Measurements from ENCODE around the gene C12orf75.

The C12orf75 gene

DNA sequence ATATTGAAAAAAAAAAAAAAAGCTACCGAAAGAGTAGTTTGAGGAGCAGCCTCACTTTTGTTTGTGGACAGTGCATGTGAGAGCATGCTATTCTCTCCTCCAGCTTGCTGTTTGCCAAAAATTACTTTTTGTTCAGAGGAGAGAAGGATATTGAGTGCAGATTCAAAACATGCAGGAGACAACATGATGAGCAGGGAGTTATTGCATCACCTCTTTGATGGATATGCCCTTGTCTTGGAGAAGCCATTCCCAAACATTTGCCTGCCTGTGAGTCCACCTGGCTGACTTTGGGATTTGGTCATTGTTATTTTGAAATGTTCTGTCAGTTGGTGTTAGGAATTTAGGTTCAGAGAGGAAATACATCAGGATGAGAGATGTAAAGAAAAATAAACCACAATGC is 2.4 kb downstream of the C12orf75 start:
- Histone ChIP-seq H3K4me3 (ENCODE audit: low read depth, low read length) (no peak overlapping the region), H3K9me3 (ENCODE audit: severe bottlenecking) (no peaks in the 10 kb centered on the region), H3K27ac (no peak overlapping the region), H3K27me3 (ENCODE audit: insufficient read depth, low read depth, severe bottlenecking) (no peaks in the 10 kb centered on the region), H3K36me3 (no peaks in the 10 kb centered on the region)
- no peak for DNase-seq
- TF ChIP-seq, protein P1, sequence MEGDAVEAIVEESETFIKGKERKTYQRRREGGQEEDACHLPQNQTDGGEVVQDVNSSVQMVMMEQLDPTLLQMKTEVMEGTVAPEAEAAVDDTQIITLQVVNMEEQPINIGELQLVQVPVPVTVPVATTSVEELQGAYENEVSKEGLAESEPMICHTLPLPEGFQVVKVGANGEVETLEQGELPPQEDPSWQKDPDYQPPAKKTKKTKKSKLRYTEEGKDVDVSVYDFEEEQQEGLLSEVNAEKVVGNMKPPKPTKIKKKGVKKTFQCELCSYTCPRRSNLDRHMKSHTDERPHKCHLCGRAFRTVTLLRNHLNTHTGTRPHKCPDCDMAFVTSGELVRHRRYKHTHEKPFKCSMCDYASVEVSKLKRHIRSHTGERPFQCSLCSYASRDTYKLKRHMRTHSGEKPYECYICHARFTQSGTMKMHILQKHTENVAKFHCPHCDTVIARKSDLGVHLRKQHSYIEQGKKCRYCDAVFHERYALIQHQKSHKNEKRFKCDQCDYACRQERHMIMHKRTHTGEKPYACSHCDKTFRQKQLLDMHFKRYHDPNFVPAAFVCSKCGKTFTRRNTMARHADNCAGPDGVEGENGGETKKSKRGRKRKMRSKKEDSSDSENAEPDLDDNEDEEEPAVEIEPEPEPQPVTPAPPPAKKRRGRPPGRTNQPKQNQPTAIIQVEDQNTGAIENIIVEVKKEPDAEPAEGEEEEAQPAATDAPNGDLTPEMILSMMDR (IDR thresholded peaks at IDR 0.05; ENCODE audit: low read depth, low read length), result no peak

DNA sequence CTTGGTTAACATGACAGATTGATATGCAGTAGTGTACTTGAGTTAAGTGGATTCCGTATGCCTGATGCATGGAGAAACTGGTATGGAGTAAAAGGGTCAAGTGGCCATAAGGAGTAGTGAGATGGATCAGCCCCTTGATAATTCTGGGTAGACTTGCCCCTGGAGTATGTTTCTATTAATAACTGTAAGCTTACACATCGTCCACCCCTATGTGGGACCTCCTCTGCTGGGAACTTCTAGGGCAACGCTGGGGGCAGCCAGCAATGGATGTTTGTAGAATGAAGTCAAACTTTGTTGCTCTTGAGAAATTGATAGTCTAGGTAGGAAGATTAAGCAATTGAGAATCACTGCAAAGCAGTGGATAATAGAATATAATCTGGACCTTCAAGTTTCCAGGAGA is 3.5 kb downstream of the C12orf75 start:
- no peak for DNase-seq
- Histone ChIP-seq H3K27ac (no peak overlapping the region), H3K4me3 (ENCODE audit: low read depth, low read length) (no peak overlapping the region), H3K36me3 (no peaks in the 10 kb centered on the region), H3K27me3 (ENCODE audit: insufficient read depth, low read depth, severe bottlenecking) (no peaks in the 10 kb centered on the region), H3K9me3 (ENCODE audit: severe bottlenecking) (no peaks in the 10 kb centered on the region)
- TF ChIP-seq, protein P1 (IDR thresholded peaks at IDR 0.05; ENCODE audit: low read depth, low read length), result no peak

DNA sequence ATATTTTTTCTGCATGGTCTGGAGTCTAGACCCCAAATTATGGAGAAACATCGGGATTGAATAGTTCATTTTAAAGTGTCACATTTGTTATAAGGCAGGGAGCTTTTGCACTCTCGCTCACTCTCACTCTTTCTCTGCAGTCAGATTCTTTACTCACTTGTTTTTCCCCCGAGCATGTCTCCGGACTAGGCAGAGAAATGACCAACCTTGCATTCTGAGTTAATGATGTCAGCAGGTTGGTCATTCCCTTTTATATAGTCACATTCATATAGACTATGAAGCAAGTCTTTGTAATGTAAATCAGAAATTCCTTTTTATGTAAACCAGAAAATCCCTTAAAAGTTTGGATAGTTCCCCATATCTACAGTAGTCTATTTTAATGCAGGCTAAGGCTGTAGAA is 4.1 kb downstream of the C12orf75 start:
- TF ChIP-seq, protein P1 (IDR thresholded peaks at IDR 0.05; ENCODE audit: low read depth, low read length), result no peak
- no peaks in the 10 kb centered on the region for H3K27me3 ChIP-seq (ENCODE audit: insufficient read depth, low read depth, severe bottlenecking)
- no peak overlapping the region for H3K27ac ChIP-seq
- no peak overlapping the region for H3K4me3 ChIP-seq (ENCODE audit: low read depth, low read length)
- no peaks in the 10 kb centered on the region for H3K36me3 ChIP-seq
- no peak for DNase-seq
- no peaks in the 10 kb centered on the region for H3K9me3 ChIP-seq (ENCODE audit: severe bottlenecking)

DNA sequence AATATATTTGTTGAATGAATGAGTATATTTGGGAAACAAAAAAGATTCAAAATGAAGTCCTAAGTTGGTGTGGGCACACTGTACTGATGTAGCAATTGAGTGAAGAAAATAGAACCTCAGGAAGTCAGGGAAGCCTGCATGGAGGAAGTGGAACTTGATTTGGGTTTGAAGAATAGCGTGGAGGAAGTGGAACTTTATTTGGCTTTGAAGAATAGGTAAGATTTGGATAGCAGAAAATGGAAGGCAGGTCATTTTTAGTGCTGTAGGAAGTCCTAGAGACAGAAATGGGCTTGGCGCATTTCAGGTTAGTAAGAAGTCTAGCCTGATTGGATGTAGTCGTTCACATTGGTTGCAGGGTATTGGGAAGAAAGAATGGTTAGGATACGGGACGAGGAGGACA is 5.4 kb downstream of the C12orf75 start:
- Histone ChIP-seq H3K27me3 (ENCODE audit: insufficient read depth, low read depth, severe bottlenecking) (no peaks in the 10 kb centered on the region), H3K27ac (no peak overlapping the region), H3K9me3 (ENCODE audit: severe bottlenecking) (peaks cover 2% of the 10 kb centered on the region), H3K4me3 (ENCODE audit: low read depth, low read length) (no peak overlapping the region), H3K36me3 (no peaks in the 10 kb centered on the region)
- no peak for DNase-seq
- TF ChIP-seq, protein P1 (IDR thresholded peaks at IDR 0.05; ENCODE audit: low read depth, low read length), result no peak

DNA sequence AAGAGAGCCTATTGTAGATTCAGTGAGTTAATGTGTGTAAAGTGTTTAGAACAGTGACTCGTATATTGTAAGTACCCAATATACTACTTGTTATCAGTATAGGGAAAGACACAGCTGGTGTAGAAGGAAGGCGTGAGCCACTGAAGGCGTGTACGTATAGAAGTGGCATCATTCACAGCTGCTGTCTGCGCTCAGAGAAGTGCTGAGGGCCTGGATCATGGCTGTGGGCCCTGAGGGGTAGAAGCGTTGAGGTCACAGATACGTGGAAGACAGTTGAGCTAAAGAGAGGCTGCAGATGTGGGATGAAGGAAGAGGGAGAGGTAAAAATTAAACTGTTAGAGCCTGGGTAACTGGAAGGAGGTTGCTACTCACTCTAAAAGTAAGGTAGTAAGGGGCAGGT is 5.9 kb downstream of the C12orf75 start:
- Histone ChIP-seq H3K9me3 (ENCODE audit: severe bottlenecking) (peaks cover 5% of the 10 kb centered on the region), H3K27me3 (ENCODE audit: insufficient read depth, low read depth, severe bottlenecking) (no peaks in the 10 kb centered on the region), H3K4me3 (ENCODE audit: low read depth, low read length) (no peak overlapping the region), H3K27ac (no peak overlapping the region), H3K36me3 (no peaks in the 10 kb centered on the region)
- TF ChIP-seq, protein P1 (IDR thresholded peaks at IDR 0.05; ENCODE audit: low read depth, low read length), result no peak
- no peak for DNase-seq

DNA sequence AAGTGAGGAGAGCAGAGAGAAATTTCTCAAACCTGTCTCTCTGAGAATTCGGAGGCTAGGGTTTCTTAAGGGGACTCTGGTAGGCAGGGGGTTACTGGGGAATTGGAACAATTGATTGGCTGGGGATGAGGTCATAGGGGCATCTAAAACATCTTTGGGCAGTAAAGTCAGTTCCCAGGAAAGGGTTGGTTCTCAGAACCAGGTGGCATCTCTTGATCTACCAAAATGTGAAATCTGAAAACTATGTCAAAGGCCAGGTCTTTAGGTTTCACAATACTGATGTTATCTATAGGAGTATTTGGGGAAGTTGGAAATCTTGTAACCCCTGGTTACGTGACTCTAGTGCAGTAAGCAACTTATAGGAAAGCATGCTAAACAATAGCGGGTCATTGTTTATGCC is 6.9 kb downstream of the C12orf75 start:
- no peak for DNase-seq
- Histone ChIP-seq H3K4me3 (ENCODE audit: low read depth, low read length) (no peak overlapping the region), H3K27me3 (ENCODE audit: insufficient read depth, low read depth, severe bottlenecking) (no peaks in the 10 kb centered on the region), H3K27ac (no peak overlapping the region), H3K9me3 (ENCODE audit: severe bottlenecking) (peaks cover 9% of the 10 kb centered on the region), H3K36me3 (no peaks in the 10 kb centered on the region)
- TF ChIP-seq, protein P1 (IDR thresholded peaks at IDR 0.05; ENCODE audit: low read depth, low read length), result no peak
